HepG2 (cell line): ENCODE data around the gene TBX6. TPM values are rescaled to one million over a fixed set of nuclear protein-coding genes. Genes with fewer than 3 reads are reported as not detected.

Experiments
- EHMT2 ChIP-seq: fragments of 200-600 bp; sonication (generic); IDR thresholded peaks from 2 replicates; pipeline ENCODE4 v1.7.0; 2017; ENCODE audit warnings: antibody characterized with exemption, low read depth, low read length, borderline replicate concordance
- FOXA3 ChIP-seq: IDR thresholded peaks from 2 replicates; pipeline ENCODE4 v1.6.1; 2016; ENCODE audit warnings: missing genetic modification reagents, missing compliant biosample characterization
- GLMP ChIP-seq: sonication (generic); formaldehyde crosslinking; IDR thresholded peaks from 2 replicates; pipeline ENCODE4 v1.9.0; 2021; ENCODE audit warnings: missing genetic modification reagents, mild to moderate bottlenecking, borderline replicate concordance
- HBP1 ChIP-seq: IDR thresholded peaks from 2 replicates; pipeline ENCODE4 v1.6.1; 2016; ENCODE audit warnings: low read depth, control low read depth
- JDP2 ChIP-seq: sonication (generic); formaldehyde crosslinking; IDR thresholded peaks from 2 replicates; pipeline ENCODE4 v1.8.1; 2022; ENCODE audit warnings: missing genetic modification reagents, borderline replicate concordance
- MAFG ChIP-seq: sonication (generic); formaldehyde crosslinking; IDR thresholded peaks from 2 replicates; pipeline ENCODE4 v1.5.1; 2020; ENCODE audit warnings: mild to moderate bottlenecking, missing genetic modification reagents
- NPAS2 ChIP-seq: sonication (generic); formaldehyde crosslinking; IDR thresholded peaks from 2 replicates; pipeline ENCODE4 v1.8.0; 2022; ENCODE audit warnings: mild to moderate bottlenecking, missing genetic modification reagents, borderline replicate concordance
- NR0B2 ChIP-seq: sonication (generic); formaldehyde crosslinking; IDR thresholded peaks from 2 replicates; pipeline ENCODE4 v1.4.0; 2020; ENCODE audit warnings: mild to moderate bottlenecking, missing genetic modification reagents
- NR2F1 ChIP-seq, 2 experiments: fragments of 450-650 bp in 1 of 2; formaldehyde crosslinking in 1 of 2; IDR thresholded peaks; 2 replicates each; pipeline versions ENCODE4 v1.5.0 to v1.6.1; 2016 to 2020; ENCODE audit warnings: mild to moderate bottlenecking in 1 of 2, missing compliant biosample characterization in 1 of 2, missing genetic modification reagents in 1 of 2, moderate library complexity in 1 of 2
- PITX1 ChIP-seq: sonication (generic); formaldehyde crosslinking; IDR thresholded peaks from 2 replicates; pipeline ENCODE4 v1.5.1; 2020; ENCODE audit warnings: mild to moderate bottlenecking, missing genetic modification reagents
- PREB ChIP-seq: sonication (generic); formaldehyde crosslinking; IDR thresholded peaks from 2 replicates; pipeline ENCODE4 v1.4.0; 2020; ENCODE audit warnings: missing genetic modification reagents
- RBAK ChIP-seq: sonication (generic); formaldehyde crosslinking; IDR thresholded peaks from 2 replicates; pipeline ENCODE4 v1.5.1; 2020; ENCODE audit warnings: mild to moderate bottlenecking, missing genetic modification reagents
- RBM39 ChIP-seq: fragments of 200-400 bp; formaldehyde crosslinking; IDR thresholded peaks from one replicate; pipeline ENCODE4 v1.6.1; 2018; ENCODE audit warnings: antibody characterized with exemption, mild to moderate bottlenecking, low read depth, low read length; ENCODE audit not compliant: poor library complexity, severe bottlenecking
- ZFP36L1 ChIP-seq: sonication (generic); formaldehyde crosslinking; IDR thresholded peaks from 2 replicates; pipeline ENCODE4 v1.8.0; 2022; ENCODE audit warnings: mild to moderate bottlenecking, missing genetic modification reagents, moderate library complexity
- ZKSCAN8 ChIP-seq: IDR thresholded peaks from 2 replicates; pipeline ENCODE4 v1.6.1; 2016; ENCODE audit warnings: borderline replicate concordance, missing genetic modification reagents, missing compliant biosample characterization
- ZNF20 ChIP-seq: sonication (generic); formaldehyde crosslinking; IDR thresholded peaks from 2 replicates; pipeline ENCODE4 v1.4.0; 2020; ENCODE audit warnings: mild to moderate bottlenecking, moderate library complexity, missing genetic modification reagents
- ZNF260 ChIP-seq: sonication (generic); formaldehyde crosslinking; IDR thresholded peaks from 2 replicates; pipeline ENCODE4 v1.4.0; 2020; ENCODE audit warnings: missing genetic modification reagents, low read depth, mild to moderate bottlenecking, borderline replicate concordance
- ZNF451 ChIP-seq: sonication (generic); formaldehyde crosslinking; IDR thresholded peaks from 2 replicates; pipeline ENCODE4 v1.5.0; 2020; ENCODE audit warnings: mild to moderate bottlenecking, missing genetic modification reagents
- ZNF652 ChIP-seq: IDR thresholded peaks from 2 replicates; pipeline ENCODE4 v1.6.1; 2016; ENCODE audit warnings: low read depth, borderline replicate concordance
- ZNF781 ChIP-seq: sonication (generic); formaldehyde crosslinking; IDR thresholded peaks from 2 replicates; pipeline ENCODE4 v1.5.1; 2020; ENCODE audit warnings: borderline replicate concordance, mild to moderate bottlenecking, missing genetic modification reagents; ENCODE audit errors: not compliant biosample characterization
- polyA plus RNA-seq, 8 experiments: library from polyadenylated mRNA; depleted of rRNA in 3 of 8; stranded (reverse) in 7 of 8; unstranded in 1 of 8; fragments of >200 nt; fragmentation: Illumina TruSeq in 4 of 8; extraction: Trizol in 4 of 8; gene quantifications; 2 replicates each; pipeline versions ENCODE4 v1.2.1 to v1.2.3, GENCODE V29; 2011 to 2016; ENCODE audit warnings: low read depth in 4 of 8, missing spikeins in 1 of 8, mixed read lengths in 1 of 8; ENCODE audit not compliant: insufficient read depth in 1 of 8
- total RNA-seq, 5 experiments: library from RNA; depleted of rRNA; stranded (reverse); fragments of >200 nt; fragmentation: Illumina TruSeq; extraction: Trizol; gene quantifications; 2 replicates each; pipeline ENCODE4 v1.2.3, GENCODE V29; 2016; ENCODE audit warnings: low read depth in 1 of 5
- TF ChIP-seq, protein P1 (sequence below): sonication (generic); formaldehyde crosslinking; IDR thresholded peaks from 2 replicates; pipeline ENCODE4 v1.5.0; 2020; ENCODE audit warnings: mild to moderate bottlenecking, missing genetic modification reagents, borderline replicate concordance

Gene TBX6
- total and polyA plus RNA-seq, 2 of the 13 experiments (the other 11 are each of a cell fraction or from before 2014, with no cell fraction given): 0.24 to 0.42 TPM

DNA sequence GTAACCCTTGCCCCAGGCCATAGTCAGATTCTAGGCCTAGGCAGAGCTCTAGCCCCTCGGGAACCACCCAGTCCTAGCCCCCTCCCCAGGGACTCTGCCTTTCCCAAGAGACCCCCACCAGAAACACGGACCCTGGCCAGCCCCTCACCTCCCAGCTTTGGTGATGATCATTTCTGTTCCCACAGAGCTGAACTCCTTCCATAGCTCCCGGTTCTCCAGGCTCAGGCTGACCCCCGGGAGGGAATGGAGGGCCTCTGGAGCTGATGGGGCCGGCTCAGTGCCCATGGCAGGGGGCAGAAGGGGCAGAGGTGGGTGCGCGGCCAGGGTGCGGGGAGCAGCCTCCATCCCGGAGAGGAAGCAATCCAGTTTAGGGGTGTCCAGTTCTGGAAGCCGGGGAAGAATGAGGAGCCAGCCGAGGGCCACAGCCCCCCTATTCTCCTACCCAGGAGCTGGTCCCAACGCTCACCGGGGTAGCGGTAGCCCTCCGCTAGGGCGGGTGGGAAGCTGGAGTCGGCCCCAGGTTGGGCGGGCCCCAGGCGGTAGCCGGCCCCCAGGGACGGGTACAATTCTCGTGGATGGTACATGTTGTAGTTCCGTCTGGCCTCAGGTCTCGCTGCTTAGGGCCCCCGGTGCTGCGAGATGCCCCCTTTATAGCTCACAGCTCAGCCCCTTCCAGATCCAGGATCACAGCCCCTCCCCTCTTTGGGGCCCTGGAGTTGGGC, 953 bp downstream of the TBX6 start (continued):
- TF ChIP-seq PREB (CRISPR knock-in tag): no peak
- no peak for TF ChIP-seq RBAK (CRISPR knock-in tag)
- TF ChIP-seq, protein P1, sequence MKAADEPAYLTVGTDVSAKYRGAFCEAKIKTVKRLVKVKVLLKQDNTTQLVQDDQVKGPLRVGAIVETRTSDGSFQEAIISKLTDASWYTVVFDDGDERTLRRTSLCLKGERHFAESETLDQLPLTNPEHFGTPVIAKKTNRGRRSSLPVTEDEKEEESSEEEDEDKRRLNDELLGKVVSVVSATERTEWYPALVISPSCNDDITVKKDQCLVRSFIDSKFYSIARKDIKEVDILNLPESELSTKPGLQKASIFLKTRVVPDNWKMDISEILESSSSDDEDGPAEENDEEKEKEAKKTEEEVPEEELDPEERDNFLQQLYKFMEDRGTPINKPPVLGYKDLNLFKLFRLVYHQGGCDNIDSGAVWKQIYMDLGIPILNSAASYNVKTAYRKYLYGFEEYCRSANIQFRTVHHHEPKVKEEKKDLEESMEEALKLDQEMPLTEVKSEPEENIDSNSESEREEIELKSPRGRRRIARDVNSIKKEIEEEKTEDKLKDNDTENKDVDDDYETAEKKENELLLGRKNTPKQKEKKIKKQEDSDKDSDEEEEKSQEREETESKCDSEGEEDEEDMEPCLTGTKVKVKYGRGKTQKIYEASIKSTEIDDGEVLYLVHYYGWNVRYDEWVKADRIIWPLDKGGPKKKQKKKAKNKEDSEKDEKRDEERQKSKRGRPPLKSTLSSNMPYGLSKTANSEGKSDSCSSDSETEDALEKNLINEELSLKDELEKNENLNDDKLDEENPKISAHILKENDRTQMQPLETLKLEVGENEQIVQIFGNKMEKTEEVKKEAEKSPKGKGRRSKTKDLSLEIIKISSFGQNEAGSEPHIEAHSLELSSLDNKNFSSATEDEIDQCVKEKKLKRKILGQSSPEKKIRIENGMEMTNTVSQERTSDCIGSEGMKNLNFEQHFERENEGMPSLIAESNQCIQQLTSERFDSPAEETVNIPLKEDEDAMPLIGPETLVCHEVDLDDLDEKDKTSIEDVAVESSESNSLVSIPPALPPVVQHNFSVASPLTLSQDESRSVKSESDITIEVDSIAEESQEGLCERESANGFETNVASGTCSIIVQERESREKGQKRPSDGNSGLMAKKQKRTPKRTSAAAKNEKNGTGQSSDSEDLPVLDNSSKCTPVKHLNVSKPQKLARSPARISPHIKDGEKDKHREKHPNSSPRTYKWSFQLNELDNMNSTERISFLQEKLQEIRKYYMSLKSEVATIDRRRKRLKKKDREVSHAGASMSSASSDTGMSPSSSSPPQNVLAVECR: 0 out of 2 replicates have a peak, but pooled peaks have one; percentile 19
- no peak for TF ChIP-seq NPAS2 (CRISPR knock-in tag)
- no peak for TF ChIP-seq ZKSCAN8
- TF ChIP-seq GLMP (CRISPR knock-in tag): no peak
- TF ChIP-seq RBM39: no peak
- TF ChIP-seq ZNF781 (CRISPR knock-in tag): no peak
- TF ChIP-seq ZNF20 (CRISPR knock-in tag): no peak
- no peak for TF ChIP-seq ZNF260 (CRISPR knock-in tag)
- no peak for TF ChIP-seq ZFP36L1
- no peak for TF ChIP-seq HBP1 (CRISPR knock-in tag)
- TF ChIP-seq ZNF652 (CRISPR knock-in tag): no peak
- TF ChIP-seq PITX1 (CRISPR knock-in tag): peak; percentile 7; the same call in 1 of the 2 replicates
- no peak for TF ChIP-seq EHMT2
- no peak for TF ChIP-seq JDP2
- TF ChIP-seq NR0B2: no peak
- no peak for TF ChIP-seq NR2F1 (CRISPR knock-in tag; IDR thresholded peaks at IDR 0.05)
- TF ChIP-seq FOXA3 (CRISPR knock-in tag): no peak
- TF ChIP-seq MAFG (CRISPR knock-in tag): no peak
- no peak for TF ChIP-seq ZNF451
